ENCODE results near the gene FRK.

FRK gene

GRCh38 chr6:116034327-116034726 lies 26.4 kb downstream of the FRK start:
- no peak for DNase-seq

DNA sequence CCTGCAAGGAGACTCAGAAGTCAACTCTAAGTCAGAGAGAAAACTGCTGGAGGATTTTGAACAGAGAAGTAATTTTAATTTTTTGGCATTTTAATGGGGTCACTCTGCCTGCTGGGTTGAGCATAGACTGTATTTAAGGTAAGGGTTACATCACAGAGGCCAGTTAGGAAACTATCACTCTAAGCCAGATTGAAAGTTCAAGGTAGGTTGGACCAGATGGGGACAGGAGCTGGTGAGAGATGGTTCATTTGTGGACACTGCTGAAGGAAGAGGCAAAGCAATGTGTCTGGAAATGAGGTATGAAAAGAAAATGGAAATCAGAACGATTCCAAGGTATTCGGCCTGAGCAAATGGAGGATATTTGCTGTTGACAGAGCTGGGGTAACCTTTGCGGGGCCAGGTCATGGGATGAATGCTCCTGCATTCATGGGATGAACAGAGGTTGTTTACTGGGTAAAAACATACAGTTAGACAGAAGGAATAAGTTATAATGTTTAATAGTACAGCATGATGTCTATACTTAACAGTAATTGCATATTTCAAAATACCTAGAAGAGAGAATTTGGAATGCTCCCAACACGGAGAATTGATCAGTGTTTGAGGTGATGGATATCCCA lies 26.9 kb downstream of the FRK start:
- no peak for DNase-seq

DNA sequence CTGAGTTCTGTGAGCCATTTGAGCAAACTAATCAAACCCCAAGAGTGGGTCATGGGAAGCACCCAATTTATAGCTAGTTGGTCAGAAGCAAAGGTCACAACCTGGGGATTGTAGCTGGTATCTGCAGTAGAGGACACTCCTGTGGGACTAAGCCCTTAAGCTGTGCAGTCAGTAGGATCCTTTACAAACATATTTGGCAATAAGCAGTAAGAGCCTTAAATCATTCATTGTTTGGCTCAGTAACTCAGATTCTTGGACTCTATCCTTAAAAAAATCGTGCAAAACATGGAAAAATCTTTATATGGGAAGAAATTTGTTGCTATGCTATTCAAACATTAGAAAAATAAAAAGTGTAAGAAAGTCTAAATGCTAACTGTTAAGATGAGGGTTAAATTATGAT lies 29.9 kb downstream of the FRK start:
- no peak for DNase-seq

- DNase-seq = no peak
Measured at GRCh38 chr6:116029535-116029934, 31.2 kb downstream of the FRK start.

DNA sequence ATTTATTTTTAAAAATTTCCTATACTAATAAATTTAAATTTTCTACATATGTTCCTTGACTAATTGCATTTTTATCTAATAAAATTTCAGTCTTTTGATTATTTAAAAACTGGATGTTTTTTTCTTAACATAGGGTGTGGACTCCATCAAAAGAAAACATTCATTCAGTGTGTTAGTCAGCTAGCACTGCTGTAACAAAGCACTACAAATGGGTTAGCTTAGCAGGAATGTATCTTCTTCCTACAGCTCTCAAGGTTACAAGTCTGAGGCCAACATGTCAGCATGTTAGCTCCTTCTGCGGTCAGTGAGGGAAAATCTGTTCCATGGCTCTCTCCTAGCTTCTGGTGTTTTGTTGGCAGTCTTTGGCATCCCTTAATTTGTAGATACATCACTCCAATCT lies 32.5 kb downstream of the FRK start:
- no peak for DNase-seq

DNA sequence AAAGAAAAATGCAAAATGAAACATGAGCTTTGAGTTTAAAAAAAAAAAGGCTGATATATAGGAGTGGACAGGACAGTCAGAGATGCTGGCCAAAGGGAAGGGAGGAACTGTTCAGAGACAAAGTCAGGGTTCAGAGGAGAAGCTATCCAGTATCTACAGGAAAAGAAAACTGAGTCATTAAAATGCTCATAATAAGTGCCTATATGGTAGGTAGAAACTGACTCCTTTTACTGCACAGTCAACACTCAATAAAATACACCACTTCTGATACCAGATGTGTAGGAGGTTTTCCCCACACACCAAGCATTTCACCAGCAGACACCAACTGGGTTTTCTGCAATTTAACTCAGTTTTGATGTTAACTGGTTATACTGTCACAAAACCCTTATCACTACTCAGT lies 32.9 kb downstream of the FRK start:
- DNase-seq = no peak

DNA sequence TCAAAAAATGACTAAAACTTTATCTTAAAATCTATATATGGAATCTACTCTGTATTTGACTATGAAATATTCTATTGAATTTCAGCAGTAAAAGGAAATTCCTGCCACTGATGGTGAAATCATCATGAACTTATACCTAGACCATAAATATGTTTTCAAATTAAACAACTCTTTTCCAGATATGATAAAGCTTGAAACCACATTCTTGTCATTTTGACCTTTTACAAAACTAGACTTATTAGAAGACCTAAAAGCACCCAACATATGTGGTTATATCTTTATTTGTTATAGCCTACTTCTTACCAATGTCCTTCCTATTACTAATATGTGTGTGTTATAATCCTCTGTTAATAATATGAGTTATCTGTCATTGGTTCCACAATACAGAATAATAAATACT lies 35.3 kb downstream of the FRK start:
- no peak for DNase-seq

DNA sequence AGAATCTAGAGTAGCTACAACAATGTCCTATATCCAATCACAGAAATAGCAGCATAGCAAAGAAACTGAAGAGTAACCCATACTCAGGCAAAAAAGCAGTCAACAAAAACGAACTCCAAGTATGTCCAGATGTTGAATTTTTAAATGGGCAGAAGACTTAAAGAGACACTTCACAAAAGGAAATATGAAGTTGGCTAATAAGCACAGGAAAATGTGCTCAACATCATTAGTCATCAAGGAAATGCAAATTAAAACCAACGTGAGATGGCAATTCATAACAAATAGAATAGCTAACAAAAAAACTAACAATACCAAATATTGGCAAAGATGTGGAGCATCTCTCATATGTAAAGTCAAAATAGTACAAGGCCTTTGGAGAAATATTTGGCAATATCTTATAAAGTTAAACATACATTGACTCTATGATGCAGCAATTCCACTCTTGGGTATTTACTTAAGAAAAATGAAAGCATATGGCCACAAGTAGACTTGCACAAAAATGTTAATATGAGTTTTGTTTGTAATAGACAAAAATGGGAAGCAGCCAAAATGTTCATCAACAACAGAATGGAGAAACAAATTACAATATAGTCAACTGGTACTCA lies 37.7 kb downstream of the FRK start:
- DNase-seq = no peak

DNA sequence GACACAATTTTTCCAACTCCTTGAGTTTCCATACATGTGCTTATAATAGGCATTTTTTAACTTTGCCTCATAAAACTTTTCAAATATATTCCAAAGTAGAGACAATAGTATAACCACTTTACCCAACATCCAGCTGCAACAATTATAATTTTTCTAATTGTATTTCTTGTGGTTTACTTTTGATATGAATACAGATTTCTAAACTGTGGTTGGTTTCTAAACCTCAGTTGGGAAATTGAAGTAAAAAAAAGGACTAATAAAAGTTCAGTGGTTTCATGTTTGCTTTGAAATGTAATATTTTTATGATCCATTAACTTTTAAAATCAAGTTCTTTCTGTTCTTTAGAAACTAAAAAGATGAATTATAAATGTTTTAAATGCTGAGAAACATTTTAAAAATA lies 40.0 kb downstream of the FRK start:
- DNase-seq = no peak

- no peak for DNase-seq
Measured at GRCh38 chr6:116019428-116019827, 41.3 kb downstream of the FRK start.

- no peak for DNase-seq
Measured at GRCh38 chr6:116018976-116019375, 41.7 kb downstream of the FRK start.

GRCh38 chr6:116017546-116018295 lies 43.0 kb downstream of the FRK start:
- no peak for DNase-seq

DNA sequence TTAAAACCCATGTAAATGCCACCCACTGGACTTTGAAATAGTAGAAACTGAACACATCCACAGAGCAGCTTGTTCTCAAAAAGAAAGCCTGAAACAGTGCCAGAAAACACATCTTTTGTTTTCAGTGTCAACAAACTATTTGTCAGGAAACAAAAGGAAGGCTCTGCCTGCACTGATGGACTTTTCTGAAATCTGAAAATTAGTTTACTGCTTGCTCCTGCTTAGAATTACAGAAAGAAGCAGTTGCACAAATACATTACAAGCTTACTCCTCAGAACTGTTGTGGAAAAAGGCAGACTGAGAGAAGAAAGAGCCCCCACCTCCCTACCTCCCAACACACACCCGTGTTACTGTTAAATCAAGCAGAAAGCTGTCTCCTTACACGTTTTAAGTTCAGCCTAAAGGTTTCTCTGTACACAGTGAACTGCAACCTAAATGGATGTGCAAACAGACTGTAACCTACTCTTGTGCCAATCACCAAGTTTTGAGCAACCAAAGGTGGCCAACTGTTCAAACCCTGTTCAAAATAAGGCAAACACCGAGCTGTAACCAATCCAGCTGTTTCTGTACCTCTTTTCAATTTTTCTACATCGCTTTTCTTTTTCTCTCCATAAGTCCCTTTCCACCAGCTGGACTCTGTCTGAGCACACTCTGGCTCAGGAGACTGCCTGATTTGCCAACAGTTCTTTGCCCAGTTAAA lies 43.7 kb downstream of the FRK start:
- DNase-seq = no peak

DNA sequence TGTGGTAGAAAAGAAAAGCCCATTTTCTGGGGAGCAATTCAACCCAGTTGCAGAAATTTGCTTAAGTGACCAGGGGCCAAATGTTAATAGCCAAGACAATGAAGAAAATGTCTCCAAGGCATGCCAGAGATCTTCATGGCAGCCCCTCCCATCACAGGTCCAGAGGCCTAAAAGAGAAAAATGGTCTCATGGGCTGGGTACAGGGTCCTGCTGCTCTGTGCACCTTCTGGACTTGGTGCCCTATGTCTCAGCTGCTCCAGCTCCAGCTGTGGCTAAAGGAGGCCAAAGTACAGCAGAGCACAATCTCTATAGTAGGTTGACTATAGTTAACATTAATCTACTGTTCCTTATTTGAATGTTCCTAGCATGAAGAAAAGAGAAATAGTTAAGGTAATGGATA lies 44.7 kb downstream of the FRK start:
- DNase-seq = no peak

DNA sequence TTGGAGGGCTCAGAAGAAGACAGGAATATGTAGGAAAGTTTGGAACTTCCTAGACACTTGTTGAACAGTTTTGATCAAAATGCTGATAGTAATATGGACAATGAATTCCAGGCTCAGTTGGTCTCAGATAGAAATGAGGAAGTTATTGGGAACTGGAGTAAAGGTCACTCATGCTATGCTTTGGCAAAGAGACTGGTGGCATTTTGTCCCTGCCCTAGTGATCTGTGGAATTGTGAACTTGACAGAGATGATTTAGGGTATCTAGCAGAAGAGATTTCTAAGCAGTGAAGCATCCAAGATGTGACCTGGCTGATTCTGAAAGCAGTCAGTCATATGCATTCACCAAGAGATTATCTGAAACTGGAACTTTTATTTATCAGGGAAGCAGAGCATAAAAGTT lies 45.1 kb downstream of the FRK start:
- DNase-seq = no peak

GRCh38 chr6:116012951-116013350 lies 47.7 kb downstream of the FRK start:
- no peak for DNase-seq

GRCh38 chr6:116012471-116012949 lies 48.2 kb downstream of the FRK start:
- DNase-seq = no peak

- DNase-seq = no peak
Measured at GRCh38 chr6:116011520-116011919, 49.2 kb downstream of the FRK start.

DNA sequence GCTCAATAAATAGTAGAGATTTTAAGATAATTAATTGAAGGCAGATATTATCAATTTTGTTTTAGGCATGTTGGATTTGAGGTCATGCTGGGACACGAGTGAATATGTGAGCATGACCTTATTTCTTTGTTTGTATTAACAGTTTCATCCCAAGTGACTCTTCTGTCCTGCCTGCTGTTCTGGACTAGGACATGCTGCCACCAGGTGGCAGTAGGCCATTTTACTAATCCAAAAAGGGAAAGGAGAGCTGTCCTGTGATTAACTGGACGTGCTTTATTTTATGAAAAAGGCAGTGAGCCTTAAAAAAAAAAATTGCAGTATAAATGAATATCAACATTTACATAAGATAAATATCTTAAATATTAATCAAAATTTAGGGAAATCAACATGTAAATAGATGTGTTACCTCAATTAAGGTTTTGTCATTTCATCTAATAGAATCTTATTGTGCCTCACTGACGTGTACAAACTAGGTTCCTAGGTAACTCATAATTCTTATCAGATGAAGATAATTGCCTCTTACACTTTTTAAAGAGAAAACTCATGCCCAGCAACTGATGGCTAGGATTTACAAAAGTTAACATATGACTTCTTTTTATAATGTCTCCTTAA lies 49.8 kb downstream of the FRK start:
- DNase-seq = peak; percentile 39 to 46

DNA sequence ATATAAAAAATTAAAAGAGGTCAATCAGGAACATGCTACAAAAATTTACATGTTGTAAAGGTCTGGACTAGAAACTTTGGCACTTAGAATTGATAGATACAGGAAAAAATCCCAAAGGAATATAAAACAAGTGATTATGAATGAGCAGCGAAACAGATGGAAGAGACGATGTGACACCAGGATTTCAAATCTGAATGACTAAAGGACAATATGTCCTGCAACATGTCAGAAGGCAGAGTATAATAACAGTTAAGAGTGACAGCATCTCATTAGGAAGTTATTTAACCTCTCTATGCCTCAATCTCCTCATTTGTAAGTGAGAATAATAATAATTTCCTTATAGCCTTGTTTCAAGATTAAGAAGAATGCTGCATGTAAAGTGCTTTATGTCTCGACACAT lies 50.3 kb downstream of the FRK start:
- DNase-seq = no peak

GRCh38 chr6:116008470-116009243 lies 52.0 kb downstream of the FRK start:
- DNase-seq = no peak
